Stimulated activated CD4-positive, alpha-beta T cell treated with anti-CD3 and anti-CD28 coated beads, Interleukin-1b, Interleukin-23, amount 100 ng/mL, for 48 hours (primary cell): Measurements from ENCODE around the gene DEFB132.
A peak's percentile ranks its signal among the peaks of the same experiment; 100 is the strongest.
"Not testable (repeated sequence)": the region's sequence is repeated elsewhere in the genome, so short reads cannot be mapped to it uniquely, and the experiment has no call there.

Experiments used
- DNase-seq: peaks from one replicate; pipeline ENCODE4 v3.0.0-alpha.2; 2020

The DEFB132 gene, protein sequence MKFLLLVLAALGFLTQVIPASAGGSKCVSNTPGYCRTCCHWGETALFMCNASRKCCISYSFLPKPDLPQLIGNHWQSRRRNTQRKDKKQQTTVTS

DNA sequence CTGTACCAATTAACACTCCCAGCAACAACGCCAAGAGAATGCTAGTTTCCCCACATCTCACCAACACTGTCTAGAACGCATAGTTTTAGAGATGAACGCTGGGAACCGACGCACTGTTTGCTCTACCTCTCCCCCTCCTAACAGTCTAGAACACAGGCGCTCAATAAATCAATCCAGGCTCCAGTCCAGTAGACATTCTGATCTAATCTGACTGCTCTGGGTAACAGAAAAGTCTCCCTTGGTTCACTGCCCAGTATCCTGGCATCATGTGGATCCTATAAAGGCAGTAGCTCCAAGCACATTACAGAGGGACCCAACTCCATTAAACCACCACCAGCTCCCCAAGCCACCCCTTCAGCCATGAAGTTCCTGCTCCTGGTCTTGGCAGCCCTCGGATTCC, at the start of gene DEFB132:
Gene DEFB132 (plus strand): TSS at position 306 of the 400 bp plus-strand sequence. CDS start 55 bp downstream, at position 361.
- DNase-seq, result no peak

DNA sequence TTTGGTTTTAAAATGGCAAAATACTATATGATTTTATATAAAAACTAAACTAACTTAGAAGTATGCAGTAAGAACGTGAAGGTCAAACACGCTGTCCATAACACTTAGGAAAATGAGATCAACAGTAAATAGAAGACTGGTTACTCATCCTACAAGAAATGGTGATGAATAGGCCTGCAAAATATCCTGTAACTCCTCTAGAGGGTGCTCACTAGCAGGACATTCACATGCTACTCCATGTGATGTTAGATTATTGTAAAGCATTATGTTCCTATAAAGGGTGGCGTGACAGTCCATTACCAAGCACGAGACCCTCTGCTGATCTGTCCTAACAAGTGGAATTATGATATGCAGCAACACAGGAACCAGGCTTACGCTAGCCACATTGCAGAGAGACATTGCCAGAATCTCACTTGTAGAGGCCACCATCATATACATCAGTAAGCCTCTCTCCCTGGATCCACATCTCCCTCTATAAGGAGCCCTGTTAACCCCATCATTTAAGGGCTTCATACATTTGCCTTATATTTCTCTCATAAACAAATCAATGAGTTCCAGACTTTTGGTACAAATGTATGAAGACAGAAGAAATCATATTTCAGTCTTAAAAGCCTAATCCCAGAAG, 48.5 kb upstream of the DEFB132 start:
- no peak for DNase-seq

DNA sequence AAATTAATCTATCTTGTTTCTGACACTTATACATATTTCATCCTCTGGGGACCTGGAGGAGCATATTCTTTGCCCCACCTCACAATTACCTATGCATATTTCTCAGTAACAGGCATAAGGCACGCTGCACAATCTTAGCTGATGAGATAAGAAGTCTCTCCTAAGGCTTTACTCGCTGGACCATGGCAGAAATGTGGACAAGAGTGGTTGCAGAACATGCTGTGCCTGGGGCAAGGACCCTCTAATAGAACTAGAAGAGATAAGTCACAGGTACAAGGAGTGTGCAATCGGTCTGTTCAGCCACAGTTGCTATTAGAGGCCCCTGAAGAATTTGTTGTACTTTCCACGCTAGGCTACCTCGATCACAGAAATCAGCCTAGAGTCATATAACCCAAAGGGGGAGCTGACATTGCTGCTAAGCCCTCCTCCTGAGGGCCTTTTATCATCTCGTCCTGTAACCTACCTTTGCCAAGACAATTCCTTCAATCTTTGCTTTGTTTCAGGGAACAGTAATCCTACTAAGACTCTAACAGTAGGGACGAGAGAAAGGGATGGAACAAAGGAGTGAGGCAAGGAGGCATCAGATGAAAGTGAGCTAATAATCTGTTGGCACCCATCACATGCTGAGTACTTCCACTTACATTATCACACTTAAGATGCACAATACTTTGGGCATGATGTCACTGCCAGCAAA, 46.6 kb upstream of the DEFB132 start:
- no peak for DNase-seq

DNA sequence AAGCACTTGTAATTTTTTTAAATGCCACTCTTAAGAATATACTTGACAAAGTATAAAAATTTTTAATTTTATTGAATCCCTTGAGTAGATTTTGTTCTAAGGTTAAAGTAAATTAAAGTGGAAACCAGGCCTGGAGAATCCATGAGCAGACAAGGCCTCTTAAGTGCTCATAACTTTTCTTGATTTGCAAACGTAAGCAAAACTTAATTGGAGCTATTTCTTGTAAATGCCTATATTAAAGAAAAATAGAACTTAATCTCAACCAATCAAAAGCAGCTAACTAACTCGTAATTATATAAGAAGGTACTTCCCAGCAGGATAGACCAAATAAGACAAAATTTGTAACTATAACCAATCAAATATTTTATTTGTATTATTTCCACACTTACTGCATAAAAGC, 43.1 kb upstream of the DEFB132 start:
- DNase-seq, result no peak

DNA sequence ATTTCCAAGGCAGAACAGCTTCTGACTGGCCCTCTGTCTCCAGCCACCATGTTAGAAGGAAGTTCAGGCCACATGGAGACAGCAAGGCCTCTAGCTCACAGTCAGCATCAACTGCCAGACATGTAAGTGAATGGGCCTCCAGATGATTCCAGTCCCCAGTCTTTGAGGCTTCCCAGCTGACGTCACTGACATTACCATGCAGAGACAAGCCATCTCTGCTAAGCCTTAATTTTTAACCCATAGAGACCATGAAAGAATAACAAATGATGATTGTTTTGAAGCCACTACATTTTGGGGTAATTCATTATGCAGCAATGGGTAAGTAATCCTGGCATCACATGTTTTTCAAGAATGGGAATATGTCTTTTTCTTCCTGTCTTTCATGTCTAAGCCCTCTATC, 41.7 kb upstream of the DEFB132 start:
- DNase-seq, result no peak

DNA sequence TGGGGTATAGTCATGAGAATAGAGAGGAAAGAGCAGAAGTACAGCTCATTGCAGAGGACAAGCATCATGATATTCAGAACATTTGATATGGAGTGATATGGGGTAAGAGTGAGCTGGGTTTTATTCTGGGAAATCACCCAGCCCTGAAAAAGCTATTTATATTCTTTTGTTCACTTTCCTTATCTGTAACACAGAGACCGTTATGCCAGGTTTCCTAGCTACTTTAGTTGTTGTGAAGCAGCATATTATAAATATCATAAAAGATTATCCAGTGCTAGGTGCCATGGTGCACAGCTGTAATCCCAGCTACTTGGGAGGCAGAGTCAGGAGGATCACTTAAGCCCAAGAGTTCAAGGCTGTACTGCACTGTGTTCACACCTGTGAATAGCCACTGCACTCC, 40.3 kb upstream of the DEFB132 start:
- no peak for DNase-seq

DNA sequence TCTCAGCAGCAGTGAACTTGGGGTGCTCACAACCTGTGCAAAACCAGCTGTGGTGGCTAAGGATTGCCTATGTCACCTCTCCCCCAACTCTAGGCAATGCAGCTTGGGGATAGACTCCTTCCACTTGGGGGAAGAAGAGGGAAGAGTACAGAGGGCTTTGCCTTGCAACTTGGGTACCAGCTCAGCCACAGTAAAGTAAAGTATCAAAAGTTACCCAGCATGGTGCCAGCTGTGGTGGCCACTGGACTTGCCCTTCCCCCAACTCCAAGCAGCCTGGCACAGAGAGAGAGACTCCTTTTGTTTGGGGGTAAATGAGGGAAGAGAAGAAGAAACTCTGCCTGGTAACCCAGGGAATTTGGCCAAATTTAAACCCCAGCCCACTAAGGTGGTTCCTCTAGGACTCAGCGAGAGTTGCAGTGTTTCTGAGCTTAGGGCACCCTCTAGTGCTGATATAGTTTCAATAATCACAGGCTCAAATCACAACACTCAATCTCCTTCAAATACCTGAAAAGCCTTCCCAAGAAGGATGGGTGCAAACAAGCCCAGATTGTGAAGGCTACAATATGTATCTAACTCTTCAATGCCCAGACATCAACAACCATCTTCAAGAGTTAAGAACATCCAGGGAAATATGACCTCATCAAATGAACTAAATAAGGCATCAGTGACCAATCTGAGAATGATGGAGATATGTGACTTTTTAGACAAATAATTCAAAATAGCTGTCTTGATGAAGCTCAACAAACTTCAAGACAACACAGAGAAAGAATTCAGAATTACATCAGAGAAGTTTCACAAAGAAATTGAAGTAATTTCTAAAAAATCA, 38.0 kb upstream of the DEFB132 start:
- DNase-seq, result no peak

DNA sequence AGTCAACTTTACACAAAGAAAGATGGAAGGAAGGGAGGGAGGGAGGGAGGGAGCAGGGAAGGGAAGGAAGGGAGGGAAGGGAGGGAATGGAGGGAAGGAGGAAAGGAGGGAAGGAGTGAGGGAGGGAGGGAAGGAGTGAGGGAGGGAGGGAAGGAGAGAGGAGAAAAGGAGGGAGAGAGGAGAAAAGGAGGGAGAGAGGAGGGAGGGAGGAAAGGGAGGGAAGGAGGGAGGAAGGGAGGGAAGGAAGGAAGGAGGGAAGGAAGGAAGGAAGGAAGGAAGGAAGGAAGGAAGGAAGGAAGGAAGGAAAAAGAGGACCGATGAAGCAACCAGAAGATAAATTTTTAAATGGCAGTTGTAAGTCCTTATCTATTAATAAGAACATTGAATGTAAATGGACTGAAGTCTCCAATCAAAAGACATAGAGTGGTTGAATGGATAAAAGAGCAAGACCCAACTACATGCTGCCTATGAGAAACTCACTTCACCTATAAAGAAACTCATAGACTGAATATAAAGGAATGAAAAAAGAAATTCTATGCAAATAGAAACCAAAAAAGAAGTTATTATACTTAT, 36.2 kb upstream of the DEFB132 start:
- DNase-seq, result no peak

DNA sequence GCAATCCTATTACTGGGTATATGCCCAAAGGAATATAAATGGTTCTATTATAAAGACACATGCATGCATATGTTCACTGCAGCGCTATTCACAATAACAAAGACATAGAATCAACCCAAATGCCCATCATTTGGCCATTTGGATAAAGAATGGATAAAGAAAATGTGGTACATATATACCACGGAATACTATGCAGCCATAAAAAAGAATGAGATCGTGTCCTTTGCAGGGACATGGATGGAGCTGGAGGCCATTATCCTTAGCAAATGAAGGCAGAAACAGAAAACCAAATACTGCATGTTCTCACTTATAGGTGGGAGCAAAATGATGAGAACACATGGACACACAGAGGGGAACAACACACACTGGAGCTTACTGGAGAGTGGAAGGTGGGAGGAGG, 31.6 kb upstream of the DEFB132 start:
- not testable (repeated sequence) for DNase-seq

DNA sequence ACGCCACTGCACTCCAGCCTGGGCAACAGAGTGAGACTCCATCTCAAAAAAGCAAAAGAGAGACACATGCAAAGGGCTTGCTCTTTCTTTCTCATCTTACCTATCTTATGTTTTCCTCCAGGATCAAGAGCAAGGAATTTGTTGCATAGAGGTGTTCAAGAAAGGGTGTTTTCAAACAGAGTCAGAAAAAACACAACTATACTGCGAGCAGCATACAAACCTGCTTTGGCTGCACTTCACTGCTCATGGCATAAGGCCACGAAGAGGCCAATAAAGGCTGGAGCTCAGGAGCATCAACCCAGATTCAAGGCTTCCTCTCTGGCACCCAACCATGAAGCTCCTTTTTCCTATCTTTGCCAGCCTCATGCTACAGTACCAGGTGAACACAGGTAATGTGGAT, 30.6 kb upstream of the DEFB132 start, which contains the start of gene DEFB129:
Gene DEFB129 (plus strand): TSS at position 301 of the 400 bp plus-strand sequence. CDS start 31 bp downstream, at position 332.
- DNase-seq, result no peak

DNA sequence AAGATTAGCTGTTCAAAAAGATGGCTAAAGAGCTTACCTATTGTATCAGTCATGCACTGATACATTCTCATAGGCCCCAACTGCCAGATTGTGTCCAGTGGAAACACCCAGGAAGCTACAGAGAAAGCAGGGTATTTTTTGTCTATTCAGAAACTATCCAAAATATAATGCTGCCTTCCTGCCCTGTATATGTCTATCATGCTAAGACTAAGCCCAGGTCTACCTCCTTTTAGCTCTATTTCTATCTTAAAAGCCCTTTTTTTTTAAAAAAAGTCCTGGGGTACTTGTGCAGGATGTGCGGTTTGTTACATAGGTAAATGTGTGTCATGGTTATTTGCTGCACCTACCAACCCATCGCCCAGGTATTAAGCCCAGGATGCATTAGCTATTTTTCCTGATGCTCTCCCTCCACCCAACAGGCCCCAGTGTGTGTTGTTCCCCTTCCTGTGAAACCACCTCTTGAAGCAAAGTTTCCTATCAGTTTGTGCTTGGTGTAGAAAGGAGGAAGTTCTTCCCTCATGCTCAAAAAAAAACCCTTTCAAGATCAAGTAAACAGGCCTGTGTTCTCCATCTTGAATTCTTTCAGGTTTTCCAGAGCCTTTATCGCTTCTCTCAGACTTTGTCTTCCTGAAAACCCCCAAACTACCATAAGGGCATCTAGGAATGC, 30.0 kb upstream of the DEFB132 start:
- DNase-seq, result no peak

DNA sequence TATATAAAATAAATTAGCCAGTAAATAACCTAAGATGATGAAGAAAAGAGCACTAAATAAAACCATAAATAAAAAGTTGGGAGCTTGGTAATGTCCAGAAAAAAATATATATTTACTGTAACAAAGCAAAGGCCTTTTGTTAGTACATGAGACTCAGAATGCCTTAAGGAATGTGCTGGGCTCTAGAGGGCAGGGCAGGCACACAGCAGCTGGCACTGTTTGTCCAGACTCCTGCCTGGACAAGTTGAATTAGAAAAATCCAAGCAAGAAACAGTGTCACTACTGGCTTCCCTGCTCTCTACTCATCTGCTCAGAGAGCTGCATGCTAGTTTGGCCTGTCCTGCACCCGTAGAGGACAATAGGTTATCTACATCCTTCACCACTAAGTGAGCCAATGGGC, 21.6 kb upstream of the DEFB132 start:
- no peak for DNase-seq

DNA sequence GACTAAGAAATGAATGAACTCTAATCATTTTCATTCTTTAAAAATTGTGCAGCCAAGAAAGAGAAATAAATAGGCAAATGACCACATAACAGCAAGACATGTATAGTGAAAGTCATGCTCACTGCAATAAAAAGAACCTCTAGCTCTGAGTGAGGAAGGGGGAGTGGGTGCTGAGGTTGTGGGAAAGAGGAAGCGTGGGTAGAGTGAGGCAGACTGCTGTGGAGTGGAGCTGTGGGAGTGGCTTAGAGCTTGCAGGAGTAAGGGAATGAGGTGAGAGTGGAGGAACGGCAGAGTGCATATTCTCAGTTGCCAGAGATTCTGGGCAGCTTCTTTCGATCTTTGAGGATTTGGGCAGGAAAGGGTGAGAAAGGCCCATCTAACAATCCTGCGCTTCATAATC, 20.0 kb upstream of the DEFB132 start:
- peak; percentile 48 for DNase-seq

DNA sequence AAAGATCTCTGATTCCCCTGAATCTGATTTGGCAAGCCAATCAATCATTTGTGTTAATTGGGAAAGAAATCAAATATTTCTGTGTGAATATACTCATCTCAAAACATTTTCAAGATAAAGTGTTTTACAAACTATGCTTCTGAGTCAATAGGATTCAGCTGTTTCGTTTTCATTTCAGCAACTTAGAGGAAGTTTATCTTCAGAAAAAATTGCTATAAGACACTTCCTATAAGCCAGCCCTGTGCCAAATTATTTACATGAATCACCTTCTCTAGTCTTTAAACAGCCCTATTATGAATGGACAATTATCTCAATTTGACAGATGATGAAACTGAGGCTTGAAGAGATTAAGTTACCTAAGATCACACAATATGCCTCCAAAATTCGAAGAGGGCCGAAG, 19.6 kb upstream of the DEFB132 start:
- no peak for DNase-seq

DNA sequence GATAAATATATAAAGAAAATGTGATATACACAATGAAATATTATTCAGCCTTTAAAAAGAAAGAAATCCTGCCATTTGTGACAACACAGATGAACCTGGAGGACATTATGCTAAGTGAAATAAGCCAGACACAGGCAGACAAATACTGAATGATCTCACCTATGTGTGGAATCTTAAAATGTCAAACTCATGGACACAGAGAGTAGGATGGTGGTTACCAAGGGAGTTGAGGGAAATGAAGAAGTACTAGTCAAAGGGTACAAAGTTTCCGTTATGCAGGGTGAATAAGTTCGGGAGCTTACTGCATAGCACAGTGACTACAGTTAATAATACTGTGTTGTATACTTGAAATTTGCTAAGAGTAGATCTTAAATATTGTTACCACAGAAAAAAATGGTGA, 14.6 kb upstream of the DEFB132 start:
- no peak for DNase-seq

DNA sequence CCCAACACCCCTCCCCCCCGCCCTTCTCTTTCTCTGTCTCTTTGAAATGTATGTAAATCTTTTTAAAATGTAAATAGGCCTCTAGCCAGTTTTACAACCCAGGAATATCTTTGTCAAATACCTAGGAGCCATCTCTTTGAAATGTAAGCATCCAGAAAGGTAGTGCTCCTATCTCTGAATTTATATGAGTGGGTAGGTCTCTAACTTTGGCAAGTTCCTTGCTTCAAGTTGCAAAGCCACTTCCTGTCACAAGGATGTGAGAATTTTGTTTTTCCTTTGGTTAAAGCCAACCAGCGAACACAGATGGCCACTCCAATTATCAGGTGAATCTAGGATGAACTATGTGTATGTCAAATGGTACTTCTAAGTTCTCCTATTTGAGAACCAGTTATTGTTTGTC, 6.2 kb upstream of the DEFB132 start:
- no peak for DNase-seq

DNA sequence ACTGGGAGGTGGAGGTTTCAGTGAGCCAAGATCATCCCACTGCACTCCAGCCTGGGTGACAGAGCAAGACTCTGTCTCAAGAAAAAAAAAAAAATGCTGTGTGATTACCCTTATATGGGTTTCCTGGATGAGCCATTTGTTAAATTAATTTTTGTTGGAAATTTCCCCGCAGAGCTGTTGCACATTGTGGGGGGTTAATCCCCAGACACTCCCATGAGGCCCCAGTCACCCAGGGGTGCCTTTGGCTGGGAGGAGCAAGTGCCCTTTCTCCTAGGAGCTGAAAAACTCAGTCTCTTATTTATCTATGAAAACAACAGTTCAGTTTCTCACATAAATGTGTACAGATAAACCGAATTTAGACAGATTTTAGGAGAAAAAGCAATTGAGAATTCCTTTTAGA, 4.7 kb upstream of the DEFB132 start:
- DNase-seq, result no peak

DNA sequence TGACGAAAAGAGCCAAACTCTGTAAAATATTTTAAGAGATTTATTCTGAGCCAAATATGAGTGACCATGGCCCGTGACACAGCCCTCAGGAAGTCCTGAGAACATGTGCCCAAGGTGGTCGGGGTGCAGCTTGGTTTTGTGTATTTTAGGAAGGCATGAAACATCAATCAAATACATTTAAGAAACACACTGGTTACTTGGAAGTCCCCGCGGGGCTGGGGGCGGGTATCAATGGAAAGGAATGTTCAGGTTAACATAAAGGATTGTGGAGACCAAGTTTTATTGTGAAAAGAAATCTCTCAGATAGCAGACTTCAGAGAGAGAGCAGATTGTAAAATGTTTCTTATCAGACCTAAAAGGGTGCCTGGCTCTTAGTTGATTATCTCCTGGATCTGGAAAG, 4.1 kb upstream of the DEFB132 start:
- not testable (repeated sequence) for DNase-seq

DNA sequence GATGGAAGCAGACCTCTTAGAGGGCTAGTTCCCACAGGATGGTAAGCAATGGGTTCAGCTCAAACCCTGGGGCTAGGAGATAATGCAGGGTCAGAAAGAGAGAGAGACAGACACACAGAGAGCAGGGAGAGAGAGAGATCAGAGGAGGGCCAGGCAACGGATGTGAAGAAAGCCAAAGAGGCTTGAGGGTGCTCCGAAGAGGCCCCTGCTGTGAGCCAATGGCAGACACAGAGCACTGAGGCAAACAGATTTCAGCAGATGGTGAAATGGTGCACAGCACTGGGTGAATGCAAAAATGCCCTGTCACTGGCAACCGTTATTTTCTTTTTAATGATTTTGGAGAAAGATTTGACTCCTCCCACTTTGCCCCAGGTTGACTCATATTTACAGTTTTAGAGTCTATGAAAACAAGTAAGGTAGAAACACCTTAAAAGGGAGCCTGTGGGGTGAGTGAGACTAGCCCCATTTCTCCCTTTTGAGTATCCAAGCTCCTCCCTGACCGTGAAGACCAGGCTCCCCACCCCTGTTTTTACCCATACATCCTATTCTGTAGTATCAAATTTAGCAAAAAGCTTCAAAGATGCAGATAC, 840 bp downstream of the DEFB132 start:
- no peak for DNase-seq

DNA sequence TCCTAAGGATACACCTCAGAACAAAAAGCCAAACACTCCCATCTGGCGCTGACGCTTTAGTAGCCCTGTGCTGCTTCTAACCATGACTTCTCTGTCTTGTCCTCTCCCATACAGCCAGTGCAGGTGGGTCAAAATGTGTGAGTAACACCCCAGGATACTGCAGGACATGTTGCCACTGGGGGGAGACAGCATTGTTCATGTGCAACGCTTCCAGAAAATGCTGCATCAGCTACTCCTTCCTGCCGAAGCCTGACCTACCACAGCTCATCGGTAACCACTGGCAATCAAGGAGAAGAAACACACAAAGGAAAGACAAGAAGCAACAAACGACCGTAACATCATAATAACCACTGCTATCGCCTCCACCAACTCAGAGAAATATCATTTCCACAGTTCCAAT, 1.4 kb downstream of the DEFB132 start:
- DNase-seq, result no peak

DNA sequence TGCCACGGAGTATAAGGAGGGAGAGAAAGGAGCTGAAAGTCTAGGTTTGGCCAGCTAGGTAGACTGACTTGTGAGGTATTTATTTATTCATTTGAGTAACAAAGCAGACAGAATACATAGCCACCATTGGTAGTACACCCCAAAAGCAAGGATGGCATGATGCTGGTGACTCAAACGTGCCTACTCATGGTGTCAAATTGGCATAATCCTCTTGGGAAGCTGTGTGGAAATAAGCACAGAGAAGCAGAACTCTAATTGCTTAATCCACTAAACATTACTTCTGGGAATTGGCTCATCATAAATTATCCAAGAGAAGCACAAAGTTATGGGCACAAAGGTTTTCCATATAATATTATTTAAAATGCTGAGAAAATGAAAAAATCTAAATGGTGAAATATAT, 2.5 kb downstream of the DEFB132 start:
- no peak for DNase-seq

DNA sequence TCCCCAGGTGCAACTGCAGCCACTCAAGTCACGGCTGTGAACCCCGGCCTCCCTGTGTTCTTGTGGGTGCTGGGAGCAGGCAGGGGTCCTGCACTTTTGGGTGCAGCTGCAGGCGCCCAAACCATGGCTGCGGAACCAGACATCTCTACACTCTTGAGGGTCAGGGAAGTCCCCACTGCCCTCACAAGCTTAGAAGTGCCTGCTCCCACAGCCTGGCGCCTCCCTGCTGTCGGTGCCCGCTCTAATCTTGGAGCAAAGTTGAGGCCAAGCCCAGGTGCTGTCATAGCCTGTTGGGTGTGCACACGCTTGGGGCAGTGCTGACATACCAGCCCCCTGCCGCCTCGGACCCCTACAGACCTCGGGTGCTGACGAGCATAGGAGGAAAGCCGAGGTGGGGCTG, 6.2 kb downstream of the DEFB132 start:
- no peak for DNase-seq
